ENCODE measurements around the gene ACKR4.
"Not testable (repeated sequence)": the region's sequence is repeated elsewhere in the genome, so short reads cannot be mapped to it uniquely, and the experiment has no call there.

The ACKR4 gene

DNA sequence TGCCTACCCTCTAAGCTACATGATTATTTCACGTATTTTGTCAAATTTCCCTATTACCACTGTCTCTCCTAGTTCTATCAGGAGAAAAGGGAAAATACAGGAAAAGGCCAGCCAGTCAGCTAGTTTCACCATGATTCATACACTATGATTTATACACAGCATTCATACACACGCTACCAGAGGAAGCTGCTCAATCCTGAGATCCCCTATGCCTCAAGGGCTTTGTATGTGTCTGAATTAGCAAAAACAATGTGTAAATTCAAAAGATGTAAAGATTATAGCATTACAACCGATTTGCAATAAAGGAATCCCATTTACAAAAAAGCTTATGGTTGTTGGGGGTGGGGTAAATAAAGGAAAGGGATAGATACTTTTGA is 3.1 kb upstream of the ACKR4 start:
- in situ Hi-C loops (cut with HindIII; ENCODE audit: low sequenced_read_pairs) = no loop called here

DNA sequence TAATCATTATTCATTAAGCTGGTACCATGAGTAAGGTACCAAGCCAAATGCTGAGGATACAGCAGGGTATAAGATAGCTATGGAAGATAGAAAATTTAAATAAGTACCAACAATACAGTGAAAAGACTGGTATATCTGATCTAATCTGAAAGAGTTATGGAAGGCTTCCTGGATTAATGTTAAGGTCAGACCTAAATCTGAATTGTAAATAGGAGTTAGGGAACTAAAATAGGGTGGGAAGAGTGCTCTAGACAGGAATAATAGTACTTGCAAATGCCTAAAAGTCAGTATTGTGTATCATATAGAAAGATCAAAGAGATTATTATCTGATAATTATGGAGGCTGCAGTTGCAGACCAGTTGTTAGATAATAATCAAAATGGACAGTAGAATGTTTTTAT is 2.6 kb upstream of the ACKR4 start:
- in situ Hi-C loops (cut with HindIII; ENCODE audit: low sequenced_read_pairs) = no loop called here

GRCh38 chr3:132595014-132595413 is 2.1 kb upstream of the ACKR4 start:
- in situ Hi-C loops (cut with HindIII; ENCODE audit: low sequenced_read_pairs) = no loop called here

GRCh38 chr3:132596326-132596725 is 744 bp upstream of the ACKR4 start:
- in situ Hi-C loops (cut with HindIII; ENCODE audit: low sequenced_read_pairs) = no loop called here

DNA sequence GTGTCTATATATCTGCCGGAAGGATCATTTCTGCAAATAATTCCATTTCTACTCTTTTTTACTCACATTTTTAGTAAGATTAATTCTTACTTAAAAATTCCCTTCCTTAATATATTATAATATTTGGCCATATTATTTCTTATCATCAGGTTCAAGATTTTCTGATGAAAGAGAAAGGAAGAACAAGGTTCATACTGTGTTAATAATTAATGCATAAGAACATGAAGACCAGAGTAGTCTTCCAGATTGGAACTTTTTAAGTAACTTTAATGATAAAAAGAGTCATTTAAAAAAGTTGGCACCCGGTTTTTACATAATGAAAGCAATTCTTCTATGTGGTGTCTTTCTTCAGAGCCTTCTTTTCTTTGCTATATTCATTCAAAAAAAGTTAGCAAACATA is 590 bp downstream of the ACKR4 start:
- in situ Hi-C loops (cut with HindIII; ENCODE audit: low sequenced_read_pairs) = no loop called here

DNA sequence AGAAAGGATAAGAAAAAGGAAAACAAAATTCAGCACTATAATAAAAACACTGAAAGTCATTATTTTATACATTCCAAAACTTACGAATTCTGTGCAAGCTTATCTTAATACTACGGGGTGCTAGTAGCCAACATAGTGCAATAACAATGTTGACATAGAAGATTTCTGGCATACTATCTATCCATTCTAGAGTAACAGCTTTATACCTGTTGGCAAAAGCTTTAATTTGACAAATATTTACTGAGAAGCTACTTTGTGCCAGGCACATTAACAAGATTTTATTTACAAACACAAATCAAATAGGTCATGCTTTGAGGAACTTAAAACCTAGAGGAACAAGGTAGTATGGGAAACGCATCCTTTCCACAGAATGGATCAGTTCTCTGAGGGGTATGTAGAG is 1.1 kb downstream of the ACKR4 start:
- in situ Hi-C loops (cut with HindIII; ENCODE audit: low sequenced_read_pairs) = no loop called here

- in situ Hi-C loops (cut with HindIII; ENCODE audit: low sequenced_read_pairs) = not testable (repeated sequence)
Observed at GRCh38 chr3:132600614-132601013, 3.5 kb downstream of the ACKR4 start.

DNA sequence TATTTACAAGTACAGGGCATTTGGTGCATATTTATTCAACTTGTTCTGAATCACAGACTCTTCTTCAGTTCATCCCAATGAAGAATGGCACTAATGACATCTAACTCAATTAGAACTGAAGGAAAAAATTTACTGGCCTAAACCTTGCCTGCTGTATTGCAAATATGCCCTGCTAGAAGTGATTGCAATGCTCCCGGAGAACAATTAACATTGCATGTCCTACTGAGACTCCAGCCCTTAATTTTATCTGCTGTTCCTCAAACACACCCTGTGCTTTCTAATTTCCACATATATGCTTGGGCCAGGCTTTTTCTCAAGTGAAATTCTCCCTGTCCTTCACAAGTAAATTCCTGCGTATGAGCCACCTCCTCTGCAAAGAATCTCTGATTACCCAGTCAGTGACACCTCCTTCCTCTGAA is 8.3 kb downstream of the ACKR4 start:
- in situ Hi-C loops (cut with HindIII; ENCODE audit: low sequenced_read_pairs) = no loop called here

- in situ Hi-C loops (cut with HindIII; ENCODE audit: low sequenced_read_pairs) = no loop called here
Observed at GRCh38 chr3:132606085-132606484, 9.0 kb downstream of the ACKR4 start.

DNA sequence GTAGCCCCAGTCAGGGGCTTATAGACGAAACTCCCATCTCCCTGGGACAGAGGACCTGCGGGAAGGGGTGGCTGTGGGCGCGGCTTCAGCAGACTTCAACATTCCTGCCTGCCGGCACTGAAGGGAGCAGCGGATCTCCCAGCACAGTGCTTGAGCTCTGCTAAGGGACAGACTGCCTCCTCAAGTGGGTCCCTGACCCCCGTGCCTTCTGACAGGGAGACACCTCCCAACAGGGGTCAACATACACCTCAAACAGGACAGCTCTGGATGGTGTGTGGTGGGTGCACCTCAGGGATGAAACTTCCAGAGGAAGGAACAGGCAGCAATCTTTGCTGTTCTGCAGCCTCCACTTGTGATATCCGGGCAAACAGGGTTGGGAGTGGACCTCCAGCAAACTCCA is 9.6 kb downstream of the ACKR4 start:
- in situ Hi-C loops (cut with HindIII; ENCODE audit: low sequenced_read_pairs) = not testable (repeated sequence)

DNA sequence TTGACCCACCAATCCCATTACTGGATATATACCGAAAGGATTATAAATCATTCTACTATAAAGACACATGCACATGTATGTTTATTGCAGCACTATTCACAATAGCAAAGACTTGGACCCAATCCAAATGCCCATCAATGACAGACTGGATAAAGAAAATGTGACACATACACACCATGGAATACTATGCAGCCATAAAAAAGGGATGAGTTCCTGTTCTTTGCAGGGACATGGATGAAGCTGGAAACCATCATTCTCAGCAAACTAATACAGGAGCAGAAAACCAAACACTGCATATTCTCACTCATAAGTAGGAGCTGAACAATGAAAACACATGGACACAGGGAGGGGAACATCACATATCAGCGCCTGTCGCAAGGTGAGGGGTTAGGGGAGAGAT is 18.2 kb downstream of the ACKR4 start:
- in situ Hi-C loops (cut with HindIII; ENCODE audit: low sequenced_read_pairs) = not testable (repeated sequence)

DNA sequence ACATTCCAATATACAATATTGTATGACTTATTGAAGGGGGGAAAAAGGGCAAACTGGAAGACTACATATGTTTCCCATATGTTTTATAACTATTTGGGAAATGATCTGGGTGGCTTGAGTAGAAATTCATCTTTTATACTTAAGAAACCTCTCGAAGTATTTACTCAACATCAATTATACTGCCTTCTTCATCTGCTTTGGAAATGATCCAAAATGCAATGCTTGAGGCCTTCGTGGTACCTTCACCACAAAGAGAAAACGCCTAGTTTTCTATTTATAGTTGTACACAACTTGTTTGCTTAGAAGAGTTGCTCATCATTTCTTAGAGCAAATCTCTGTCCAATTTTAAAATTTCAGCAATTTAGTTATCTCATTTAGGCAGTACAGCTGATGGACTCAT is 18.8 kb downstream of the ACKR4 start:
- in situ Hi-C loops (cut with HindIII; ENCODE audit: low sequenced_read_pairs) = no loop called here

- in situ Hi-C loops (cut with HindIII; ENCODE audit: low sequenced_read_pairs) = no loop called here
Observed at GRCh38 chr3:132616780-132617179, 19.7 kb downstream of the ACKR4 start.

GRCh38 chr3:132622148-132622547 is 25.1 kb downstream of the ACKR4 start:
- in situ Hi-C loops (cut with HindIII; ENCODE audit: low sequenced_read_pairs) = no loop called here

DNA sequence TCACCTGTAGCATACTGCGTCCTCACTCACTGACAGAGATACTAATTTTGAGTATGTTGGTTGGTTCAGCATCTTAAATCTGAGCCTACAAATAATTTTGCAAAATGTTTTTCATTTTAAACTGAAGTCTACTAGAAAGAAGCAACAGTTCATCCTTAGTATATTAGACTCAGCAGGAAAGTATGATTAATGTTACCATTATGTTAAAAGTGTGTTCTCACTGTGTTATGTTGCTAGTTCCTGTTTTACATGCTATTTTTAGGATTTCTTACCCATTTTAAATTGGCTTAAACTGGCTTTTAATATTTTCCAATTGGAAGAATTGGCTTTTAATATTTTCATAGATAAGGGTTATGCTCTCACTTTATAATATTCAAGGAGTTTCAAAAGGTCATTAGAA is 25.7 kb downstream of the ACKR4 start:
- in situ Hi-C loops (cut with HindIII; ENCODE audit: low sequenced_read_pairs) = no loop called here

DNA sequence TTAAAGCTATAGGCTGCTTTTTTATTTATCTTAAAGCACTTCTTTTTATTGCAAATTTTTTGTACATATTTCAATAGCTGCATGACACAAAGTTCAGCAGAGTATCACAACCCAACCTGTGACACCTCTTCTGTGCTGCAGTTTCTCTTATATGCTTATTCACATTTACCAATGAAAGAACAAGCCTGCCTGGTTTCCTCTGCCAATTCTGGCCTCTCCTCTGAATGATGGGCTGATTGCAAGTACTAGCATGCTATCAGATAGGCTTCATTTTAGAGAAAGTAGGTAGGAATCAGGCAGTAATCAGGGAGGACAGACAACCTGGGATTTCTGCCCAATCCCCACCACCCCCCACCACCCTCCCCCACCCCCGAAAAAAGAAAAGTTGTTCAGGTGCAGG is 26.6 kb downstream of the ACKR4 start:
- in situ Hi-C loops (cut with HindIII; ENCODE audit: low sequenced_read_pairs) = no loop called here

DNA sequence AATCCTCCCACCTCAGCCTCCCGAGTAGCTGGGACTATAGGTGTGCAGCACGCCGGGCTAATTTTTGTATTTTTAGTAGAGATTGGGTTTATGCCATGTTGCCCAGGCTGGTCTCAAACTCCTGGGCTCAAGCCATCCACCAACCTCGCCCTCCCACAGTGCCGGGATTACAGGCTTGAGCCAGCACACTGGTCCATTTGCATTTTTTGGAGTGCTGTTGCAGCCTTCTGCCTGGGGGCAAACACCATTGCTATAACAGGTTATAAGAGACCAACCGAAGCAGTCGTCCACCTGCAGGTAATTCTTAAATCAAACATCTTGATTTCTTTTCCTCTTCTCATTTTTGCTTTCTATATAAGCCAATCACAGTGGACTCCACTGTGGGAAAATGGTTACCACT is 27.7 kb downstream of the ACKR4 start:
- in situ Hi-C loops (cut with HindIII; ENCODE audit: low sequenced_read_pairs) = no loop called here

GRCh38 chr3:132625613-132626012 is 28.5 kb downstream of the ACKR4 start:
- in situ Hi-C loops (cut with HindIII; ENCODE audit: low sequenced_read_pairs) = no loop called here

DNA sequence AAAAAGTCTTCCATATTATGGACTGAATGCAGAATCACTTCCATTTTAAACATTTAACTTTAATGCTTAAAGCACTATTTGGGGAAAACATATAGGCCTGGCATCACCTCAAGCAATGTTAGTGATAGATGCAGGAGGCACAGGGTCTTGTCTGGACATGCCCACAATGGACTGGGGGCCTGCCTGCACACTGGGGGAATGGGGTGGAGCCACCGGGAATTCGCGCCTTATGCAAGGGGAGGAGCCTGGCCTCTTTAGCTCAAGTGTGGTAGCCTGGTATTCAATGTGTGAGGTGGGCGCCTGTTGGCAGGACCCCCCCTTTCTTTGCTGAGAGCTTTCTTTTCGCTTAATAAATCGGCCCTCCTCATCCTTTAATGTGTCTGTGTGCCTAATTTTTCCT is 29.9 kb downstream of the ACKR4 start:
- in situ Hi-C loops (cut with HindIII; ENCODE audit: low sequenced_read_pairs) = no loop called here

- in situ Hi-C loops (cut with HindIII; ENCODE audit: low sequenced_read_pairs) = no loop called here
Observed at GRCh38 chr3:132628157-132628556, 31.1 kb downstream of the ACKR4 start.

- in situ Hi-C loops (cut with HindIII; ENCODE audit: low sequenced_read_pairs) = no loop called here
Observed at GRCh38 chr3:132629928-132630327, 32.9 kb downstream of the ACKR4 start.

DNA sequence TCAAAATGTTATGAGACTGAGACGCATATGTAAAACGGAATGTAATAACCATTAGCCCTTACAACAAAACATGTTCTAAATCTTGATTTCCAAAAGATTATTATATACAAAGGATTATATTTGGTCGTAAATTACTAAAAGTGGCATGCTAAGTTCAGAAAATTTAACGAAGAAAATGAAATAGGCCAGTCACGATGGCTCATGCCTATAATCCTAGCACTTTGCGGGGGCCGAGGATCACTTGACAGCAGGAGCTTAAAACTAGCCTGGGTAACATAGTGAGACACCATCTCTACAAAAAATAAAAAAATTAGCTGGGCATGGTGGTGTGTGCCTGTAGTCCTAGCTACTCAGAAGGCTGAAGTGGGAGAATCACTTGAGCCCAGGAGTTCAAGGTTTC is 33.5 kb downstream of the ACKR4 start:
- in situ Hi-C loops (cut with HindIII; ENCODE audit: low sequenced_read_pairs) = no loop called here

- in situ Hi-C loops (cut with HindIII; ENCODE audit: low sequenced_read_pairs) = no loop called here
Observed at GRCh38 chr3:132635052-132635451, 38.0 kb downstream of the ACKR4 start.

- in situ Hi-C loops (cut with HindIII; ENCODE audit: low sequenced_read_pairs) = no loop called here
Observed at GRCh38 chr3:132637590-132637989, 40.5 kb downstream of the ACKR4 start.

Data from DLD1 (cell line).